Stomach (tissue), 4 donors: ENCODE data around the gene SESN3.

Source experiments
- CTCF ChIP-seq, 7 experiments: fragments of 450-650 bp in 4 of 7; fragments of 200-600 bp in 3 of 7; sonication (generic) in 3 of 7; IDR thresholded peaks; one replicate each; pipeline ENCODE4 v1.5.1; 2016 to 2019; ENCODE audit warnings: antibody characterized with exemption in 7 of 7, control low read depth in 2 of 7, mild to moderate bottlenecking in 1 of 7
- EP300 ChIP-seq: sonication (generic); formaldehyde crosslinking; IDR thresholded peaks from one replicate; pipeline ENCODE4 v1.6.1; 2017; ENCODE audit warnings: antibody characterized with exemption
- POLR2A ChIP-seq, 4 donors: fragments of 450-650 bp; IDR thresholded peaks; one replicate each; pipeline ENCODE4 v1.6.1; 2016; ENCODE audit warnings: antibody characterized with exemption in 4 of 4, control low read depth in 2 of 4, mild to moderate bottlenecking in 1 of 4, moderate library complexity in 1 of 4
- POLR2AphosphoS5 ChIP-seq, 3 donors: sonication (generic); formaldehyde crosslinking; IDR thresholded peaks; one replicate each; pipeline ENCODE4 v1.6.1; 2016; ENCODE audit warnings: antibody characterized with exemption in 3 of 3

DNA sequence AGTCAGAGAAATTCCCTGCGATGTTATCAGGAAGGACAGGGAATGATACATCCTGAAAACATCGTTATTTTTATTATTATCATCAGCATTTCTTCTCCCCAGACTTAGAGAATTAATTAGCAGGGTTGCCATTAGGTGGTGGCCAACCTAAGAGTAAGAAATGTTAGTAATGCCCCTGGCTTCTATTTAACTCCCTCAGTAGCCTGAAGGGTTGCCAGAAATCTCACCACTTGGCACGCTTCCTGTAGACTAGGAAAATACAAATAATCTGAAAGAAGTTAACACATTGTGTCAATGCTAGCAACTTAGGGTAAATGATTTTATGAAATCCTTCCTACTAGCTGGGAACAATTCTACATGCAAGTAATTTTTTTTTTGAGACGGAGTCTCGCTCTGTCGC, 95.8 kb downstream of the SESN3 start:
- TF ChIP-seq CTCF (IDR thresholded peaks at IDR 0.05) (no peak), POLR2AphosphoS5 (IDR thresholded peaks at IDR 0.05) (no peak), POLR2A (IDR thresholded peaks at IDR 0.05) (no peak), EP300 (no peak)
